ENCODE data around the gene LTBP1.

Gene LTBP1

GRCh38 chr2:32923109-32923508, 23.6 kb upstream of the LTBP1 start:
- no peak overlapping the region for H3K4me3 Mint-ChIP-seq
- H3K27me3 Mint-ChIP-seq (ENCODE audit: low read depth): peaks cover 12% of the 10 kb centered on the region
- H3K36me3 Mint-ChIP-seq (ENCODE audit: low read depth): no peaks in the 10 kb centered on the region
- no peaks in the 10 kb centered on the region for H3K9me3 Mint-ChIP-seq
- no peaks in the 10 kb centered on the region for H3K4me1 Mint-ChIP-seq (ENCODE audit: low read depth)
- H3K27ac Mint-ChIP-seq: no peak overlapping the region
- DNase-seq (ENCODE audit: low spot score): no peak

- peaks cover 15% of the 10 kb centered on the region for H3K27me3 Mint-ChIP-seq (ENCODE audit: low read depth)
- DNase-seq (ENCODE audit: low spot score): no peak
- peaks cover 3% of the 10 kb centered on the region for H3K4me1 Mint-ChIP-seq (ENCODE audit: low read depth)
- H3K36me3 Mint-ChIP-seq (ENCODE audit: low read depth): no peaks in the 10 kb centered on the region
- H3K4me3 Mint-ChIP-seq: no peak overlapping the region
- H3K9me3 Mint-ChIP-seq: no peaks in the 10 kb centered on the region
- H3K27ac Mint-ChIP-seq: no peak overlapping the region
These were observed 21.4 kb upstream of the LTBP1 start for GRCh38 chr2:32925283-32925815.

GRCh38 chr2:32925976-32926707, 20.6 kb upstream of the LTBP1 start:
- Mint-ChIP-seq H3K27me3 (ENCODE audit: low read depth) (peaks cover 18% of the 10 kb centered on the region), H3K9me3 (no peaks in the 10 kb centered on the region), H3K36me3 (ENCODE audit: low read depth) (no peaks in the 10 kb centered on the region), H3K4me1 (ENCODE audit: low read depth) (peaks cover 3% of the 10 kb centered on the region), H3K27ac (no peak overlapping the region), H3K4me3 (no peak overlapping the region)
- no peak for DNase-seq (ENCODE audit: low spot score)

- Mint-ChIP-seq H3K4me3 (no peak overlapping the region), H3K27ac (no peak overlapping the region), H3K4me1 (ENCODE audit: low read depth) (peaks cover 3% of the 10 kb centered on the region), H3K9me3 (no peaks in the 10 kb centered on the region), H3K36me3 (ENCODE audit: low read depth) (no peaks in the 10 kb centered on the region), H3K27me3 (ENCODE audit: low read depth) (peaks cover 18% of the 10 kb centered on the region)
- no peak for DNase-seq (ENCODE audit: low spot score)
These were observed 20.1 kb upstream of the LTBP1 start for GRCh38 chr2:32926708-32927084.

GRCh38 chr2:32930436-32930835, 16.3 kb upstream of the LTBP1 start:
- H3K4me3 Mint-ChIP-seq: no peak overlapping the region
- H3K27me3 Mint-ChIP-seq (ENCODE audit: low read depth): peaks cover 21% of the 10 kb centered on the region
- no peak for DNase-seq (ENCODE audit: low spot score)
- H3K9me3 Mint-ChIP-seq: no peaks in the 10 kb centered on the region
- H3K27ac Mint-ChIP-seq: no peak overlapping the region
- no peaks in the 10 kb centered on the region for H3K36me3 Mint-ChIP-seq (ENCODE audit: low read depth)
- peaks cover 3% of the 10 kb centered on the region for H3K4me1 Mint-ChIP-seq (ENCODE audit: low read depth)

- no peaks in the 10 kb centered on the region for H3K36me3 Mint-ChIP-seq (ENCODE audit: low read depth)
- no peak overlapping the region for H3K4me3 Mint-ChIP-seq
- no peak for DNase-seq (ENCODE audit: low spot score)
- H3K9me3 Mint-ChIP-seq: no peaks in the 10 kb centered on the region
- no peak overlapping the region for H3K27ac Mint-ChIP-seq
- H3K4me1 Mint-ChIP-seq (ENCODE audit: low read depth): peaks cover 3% of the 10 kb centered on the region
- H3K27me3 Mint-ChIP-seq (ENCODE audit: low read depth): peaks cover 21% of the 10 kb centered on the region
These were observed 15.2 kb upstream of the LTBP1 start for GRCh38 chr2:32931519-32931918.

- peaks cover 3% of the 10 kb centered on the region for H3K4me1 Mint-ChIP-seq (ENCODE audit: low read depth)
- H3K9me3 Mint-ChIP-seq: no peaks in the 10 kb centered on the region
- DNase-seq (ENCODE audit: low spot score): no peak
- no peak overlapping the region for H3K27ac Mint-ChIP-seq
- H3K36me3 Mint-ChIP-seq (ENCODE audit: low read depth): no peaks in the 10 kb centered on the region
- peaks cover 19% of the 10 kb centered on the region for H3K27me3 Mint-ChIP-seq (ENCODE audit: low read depth)
- no peak overlapping the region for H3K4me3 Mint-ChIP-seq
These were observed 14.6 kb upstream of the LTBP1 start for GRCh38 chr2:32931945-32932709.

GRCh38 chr2:32932825-32933755, 13.7 kb upstream of the LTBP1 start:
- H3K9me3 Mint-ChIP-seq: no peaks in the 10 kb centered on the region
- H3K27me3 Mint-ChIP-seq (ENCODE audit: low read depth): peaks cover 18% of the 10 kb centered on the region

GRCh38 chr2:32933756-32934095, 13.0 kb upstream of the LTBP1 start:
- H3K27me3 Mint-ChIP-seq (ENCODE audit: low read depth): peaks cover 18% of the 10 kb centered on the region
- H3K9me3 Mint-ChIP-seq: no peaks in the 10 kb centered on the region
- no peak overlapping the region for H3K4me3 Mint-ChIP-seq
- DNase-seq (ENCODE audit: low spot score): no peak
- H3K27ac Mint-ChIP-seq: no peak overlapping the region
- no peaks in the 10 kb centered on the region for H3K36me3 Mint-ChIP-seq (ENCODE audit: low read depth)
- H3K4me1 Mint-ChIP-seq (ENCODE audit: low read depth): peaks cover 3% of the 10 kb centered on the region

More at GRCh38 chr2:32932825-32933755, 13.7 kb upstream of the LTBP1 start:
- DNase-seq (ENCODE audit: low spot score): no peak
- Mint-ChIP-seq H3K4me1 (ENCODE audit: low read depth) (peaks cover 3% of the 10 kb centered on the region), H3K4me3 (no peak overlapping the region), H3K27ac (no peak overlapping the region), H3K36me3 (ENCODE audit: low read depth) (no peaks in the 10 kb centered on the region)

GRCh38 chr2:32937602-32938448, 8.9 kb upstream of the LTBP1 start:
- no peak for DNase-seq (ENCODE audit: low spot score)
- Mint-ChIP-seq H3K36me3 (ENCODE audit: low read depth) (no peaks in the 10 kb centered on the region), H3K4me3 (no peak overlapping the region), H3K27me3 (ENCODE audit: low read depth) (peaks cover 17% of the 10 kb centered on the region), H3K27ac (no peak overlapping the region), H3K9me3 (no peaks in the 10 kb centered on the region), H3K4me1 (ENCODE audit: low read depth) (no peaks in the 10 kb centered on the region)

GRCh38 chr2:32938934-32939333, 7.8 kb upstream of the LTBP1 start:
- DNase-seq (ENCODE audit: low spot score): no peak
- H3K27me3 Mint-ChIP-seq (ENCODE audit: low read depth): peaks cover 19% of the 10 kb centered on the region
- H3K4me3 Mint-ChIP-seq: no peak overlapping the region
- no peaks in the 10 kb centered on the region for H3K4me1 Mint-ChIP-seq (ENCODE audit: low read depth)
- H3K27ac Mint-ChIP-seq: no peak overlapping the region
- H3K9me3 Mint-ChIP-seq: no peaks in the 10 kb centered on the region
- no peaks in the 10 kb centered on the region for H3K36me3 Mint-ChIP-seq (ENCODE audit: low read depth)

GRCh38 chr2:32940316-32940997, 6.3 kb upstream of the LTBP1 start:
- Mint-ChIP-seq H3K27ac (no peak overlapping the region), H3K27me3 (ENCODE audit: low read depth) (peaks cover 23% of the 10 kb centered on the region), H3K4me3 (no peak overlapping the region), H3K9me3 (no peaks in the 10 kb centered on the region), H3K4me1 (ENCODE audit: low read depth) (no peaks in the 10 kb centered on the region), H3K36me3 (ENCODE audit: low read depth) (no peaks in the 10 kb centered on the region)
- DNase-seq (ENCODE audit: low spot score): no peak
